H9 (cell line): ENCODE data around the gene POLQ. TPM values are rescaled to one million over a fixed set of nuclear protein-coding genes. Genes with fewer than 3 reads are reported as not detected.

Experiments
- DNase-seq: peaks from one replicate; pipeline ENCODE4 v3.0.0-alpha.2; 2017
- H2AFZ ChIP-seq: one replicate; pipeline ENCODE4 v1.6.1; 2013; ENCODE audit warnings: mild to moderate bottlenecking, low read length, control low read depth, moderate library complexity
- H2AK5ac ChIP-seq: 2 replicates; pipeline ENCODE4 v1.6.1; 2013; ENCODE audit warnings: low read length, control low read depth, mixed read lengths; ENCODE audit not compliant: insufficient read length
- H2BK120ac ChIP-seq: one replicate; pipeline ENCODE4 v1.6.1; 2013; ENCODE audit warnings: low read depth, mild to moderate bottlenecking, low read length, control low read depth, inconsistent platforms; ENCODE audit not compliant: poor library complexity, severe bottlenecking
- H2BK12ac ChIP-seq: 2 replicates; pipeline ENCODE4 v1.6.1; 2013; ENCODE audit warnings: low read length, control low read depth, mixed read lengths, low read depth; ENCODE audit not compliant: insufficient read length
- H2BK15ac ChIP-seq: 2 replicates; pipeline ENCODE4 v1.6.1; 2013; ENCODE audit warnings: low read depth, low read length, control low read depth
- H2BK20ac ChIP-seq: one replicate; pipeline ENCODE4 v1.6.1; 2013; ENCODE audit warnings: low read depth, mild to moderate bottlenecking, low read length, control low read depth, inconsistent platforms; ENCODE audit not compliant: poor library complexity, severe bottlenecking
- H2BK5ac ChIP-seq: 2 replicates; pipeline ENCODE4 v1.6.1; 2013; ENCODE audit warnings: low read length, control low read depth, mixed read lengths; ENCODE audit not compliant: insufficient read length
- H3K14ac ChIP-seq: 2 replicates; pipeline ENCODE4 v1.6.1; 2013; ENCODE audit warnings: low read length, control low read depth; ENCODE audit not compliant: insufficient read depth
- H3K18ac ChIP-seq: 2 replicates; pipeline ENCODE4 v1.6.1; 2013; ENCODE audit warnings: low read depth, mild to moderate bottlenecking, mixed read lengths, low read length, control low read depth; ENCODE audit not compliant: insufficient read length
- H3K23ac ChIP-seq: 2 replicates; pipeline ENCODE4 v1.6.1; 2013; ENCODE audit warnings: low read length, control low read depth, mixed read lengths, low read depth; ENCODE audit not compliant: insufficient read length
- H3K23me2 ChIP-seq: 2 replicates; pipeline ENCODE4 v1.6.1; 2013; ENCODE audit warnings: low read depth, mild to moderate bottlenecking, mixed read lengths, low read length, control low read depth; ENCODE audit not compliant: insufficient read length, poor library complexity, severe bottlenecking
- H3K27ac ChIP-seq: 2 replicates; pipeline ENCODE4 v1.5.1; 2013; ENCODE audit warnings: low read length, control low read depth, mixed read lengths, low read depth; ENCODE audit not compliant: insufficient read length
- H3K27me3 ChIP-seq: 2 replicates; pipeline ENCODE4 v1.6.1; 2013; ENCODE audit warnings: low read length, control low read depth, inconsistent platforms; ENCODE audit not compliant: insufficient read depth
- H3K4ac ChIP-seq: 2 replicates; pipeline ENCODE4 v1.6.1; 2013; ENCODE audit warnings: low read depth, mild to moderate bottlenecking, control low read depth, inconsistent platforms, low read length, moderate library complexity
- H3K4me1 ChIP-seq: 2 replicates; pipeline ENCODE4 v1.6.1; 2013; ENCODE audit warnings: low read length, control low read depth, inconsistent platforms; ENCODE audit not compliant: insufficient read depth
- H3K4me2 ChIP-seq: 2 replicates; pipeline ENCODE4 v1.6.1; 2013; ENCODE audit warnings: low read length, control low read depth, mixed read lengths; ENCODE audit not compliant: insufficient read length, insufficient read depth
- H3K56ac ChIP-seq: 2 replicates; pipeline ENCODE4 v1.6.1; 2013; ENCODE audit warnings: low read depth, mild to moderate bottlenecking, mixed read lengths, low read length, control low read depth; ENCODE audit not compliant: insufficient read length
- H3K79me1 ChIP-seq: 2 replicates; pipeline ENCODE4 v1.6.1; 2013; ENCODE audit warnings: low read depth, mild to moderate bottlenecking, moderate library complexity, low read length, control low read depth, inconsistent platforms; ENCODE audit not compliant: insufficient read depth, poor library complexity, severe bottlenecking
- H3K79me2 ChIP-seq: 2 replicates; pipeline ENCODE4 v1.6.1; 2013; ENCODE audit warnings: low read length, control low read depth, inconsistent platforms; ENCODE audit not compliant: insufficient read depth
- H3K9ac ChIP-seq: 2 replicates; pipeline ENCODE4 v1.6.1; 2013; ENCODE audit warnings: low read length, control low read depth, mixed read lengths; ENCODE audit not compliant: insufficient read length; ENCODE audit errors: extremely low read depth
- H3K9me3 ChIP-seq: one replicate; pipeline ENCODE4 v1.6.1; 2013; ENCODE audit warnings: low read depth, low read length, inconsistent platforms; ENCODE audit not compliant: control insufficient read depth
- H3T11ph ChIP-seq: one replicate; pipeline ENCODE4 v1.6.1; 2013; ENCODE audit warnings: mild to moderate bottlenecking, low read length, control low read depth, inconsistent platforms
- H4K20me1 ChIP-seq: one replicate; pipeline ENCODE4 v1.6.1; 2013; ENCODE audit not compliant: control insufficient read depth, insufficient read length, insufficient read depth
- H4K5ac ChIP-seq: 2 replicates; pipeline ENCODE4 v1.6.1; 2013; ENCODE audit warnings: low read depth, mild to moderate bottlenecking, mixed read lengths, low read length, control low read depth; ENCODE audit not compliant: insufficient read length
- H4K8ac ChIP-seq: replicated peaks from 2 replicates; pipeline ENCODE4 v1.6.1; 2013; ENCODE audit warnings: low read length, control low read depth, mixed read lengths, low read depth; ENCODE audit not compliant: insufficient read length
- H4K91ac ChIP-seq: 2 replicates; pipeline ENCODE4 v1.6.1; 2013; ENCODE audit warnings: low read depth, mild to moderate bottlenecking, moderate library complexity, mixed read lengths, low read length, control low read depth; ENCODE audit not compliant: insufficient read length
- H3K27ac Mint-ChIP-seq, 3 experiments: 2 replicates in 2 of 3; 3 replicates in 1 of 3; pipeline ENCODE4 v1.8.0; 2020 to 2021; ENCODE audit warnings: mixed read lengths in 3 of 3, mild to moderate bottlenecking in 1 of 3, moderate library complexity in 1 of 3
- H3K27me3 Mint-ChIP-seq: 2 replicates; pipeline ENCODE4 v1.8.0; 2021; ENCODE audit warnings: low read depth, mild to moderate bottlenecking, moderate library complexity, mixed read lengths
- H3K36me3 Mint-ChIP-seq, 3 experiments: 2 replicates in 2 of 3; 3 replicates in 1 of 3; pipeline ENCODE4 v1.8.0; 2020 to 2021; ENCODE audit warnings: low read depth in 3 of 3, mixed read lengths in 3 of 3; ENCODE audit not compliant: insufficient read depth in 1 of 3
- H3K4me1 Mint-ChIP-seq, 2 experiments: 2 replicates each; pipeline ENCODE4 v1.8.0; 2020; ENCODE audit warnings: mixed read lengths in 2 of 2
- H3K4me3 Mint-ChIP-seq, 2 experiments: 2 replicates in 1 of 2; 3 replicates in 1 of 2; pipeline ENCODE4 v1.8.0; 2020 to 2021; ENCODE audit warnings: mild to moderate bottlenecking in 2 of 2, mixed read lengths in 2 of 2, moderate library complexity in 1 of 2
- H3K9me3 Mint-ChIP-seq, 2 experiments: 2 replicates in 1 of 2; 3 replicates in 1 of 2; pipeline ENCODE4 v1.8.0; 2020; ENCODE audit warnings: mild to moderate bottlenecking in 2 of 2, mixed read lengths in 2 of 2, moderate library complexity in 1 of 2
- CTCF ChIP-seq: fragments of 200-600 bp; sonication (generic); conservative IDR thresholded peaks from 3 replicates; pipeline ENCODE4 v1.8.0; 2021; ENCODE audit warnings: antibody characterized with exemption, mild to moderate bottlenecking
- total RNA-seq: library from RNA; stranded (reverse); gene quantifications from 2 replicates; pipeline ENCODE4 v1.2.1, GENCODE V29; 2021

POLQ gene
- total RNA-seq, 1 experiment from 2014 or later = 15.4 TPM

DNA sequence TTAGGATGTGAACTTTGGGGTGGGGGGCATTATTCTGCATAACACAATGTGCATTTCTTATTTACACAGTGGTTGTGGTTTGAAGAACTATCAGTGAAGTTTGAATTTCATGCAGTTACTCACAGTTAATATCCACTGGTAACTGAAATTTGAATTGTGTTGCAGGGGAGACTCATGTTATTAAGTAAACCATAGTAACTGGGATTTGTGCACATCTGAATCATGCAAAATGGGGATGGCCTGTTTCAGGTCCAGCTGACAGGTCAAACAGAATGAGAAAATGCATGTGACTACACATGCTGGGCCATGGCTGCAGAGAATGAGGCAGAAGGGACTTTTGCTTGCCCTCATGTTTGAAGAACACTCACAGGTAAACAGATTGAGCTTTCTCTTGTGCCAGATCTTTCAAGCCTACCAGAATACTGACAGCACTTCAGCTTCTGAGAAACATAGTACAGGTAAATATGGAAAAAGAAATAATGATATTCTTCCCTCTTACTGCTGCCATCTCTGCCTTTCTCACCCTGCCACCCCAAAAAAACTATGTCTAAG, 115.0 kb downstream of the POLQ start:
- Mint-ChIP-seq H3K9me3 (no peaks in the 10 kb centered on the region), H3K4me3 (no peak overlapping the region), H3K27me3 (no peaks in the 10 kb centered on the region), H3K27ac (no peak overlapping the region), H3K4me1 (no peaks in the 10 kb centered on the region), H3K36me3 (peaks cover 18 to 46% (median 41%) of the 10 kb centered on the region in 3 experiments; a peak in 6 of 7 replicates)
- no peak overlapping the region for H2BK20ac ChIP-seq
- no peak overlapping the region for H2BK15ac ChIP-seq
- H3K56ac ChIP-seq = no peak overlapping the region
- no peaks in the 10 kb centered on the region for H3K27me3 ChIP-seq
- H4K20me1 ChIP-seq = no peaks in the 10 kb centered on the region
- H3T11ph ChIP-seq = no peak overlapping the region
- H3K9me3 ChIP-seq = no peaks in the 10 kb centered on the region
- H3K27ac ChIP-seq = no peak overlapping the region
- no peak overlapping the region for H2AK5ac ChIP-seq
- H3K79me2 ChIP-seq = no peaks in the 10 kb centered on the region
- H3K14ac ChIP-seq = no peak overlapping the region
- no peak for TF ChIP-seq CTCF
- H3K4ac ChIP-seq = no peak overlapping the region
- H3K79me1 ChIP-seq = no peaks in the 10 kb centered on the region
- H3K18ac ChIP-seq = no peak overlapping the region
- H3K4me2 ChIP-seq = no peak overlapping the region
- no peak overlapping the region for H3K9ac ChIP-seq
- H4K8ac ChIP-seq = no peak overlapping the region
- no peak overlapping the region for H2BK12ac ChIP-seq
- H2BK120ac ChIP-seq = no peak overlapping the region
- H2BK5ac ChIP-seq = no peak overlapping the region
- no peak overlapping the region for H4K91ac ChIP-seq
- no peaks in the 10 kb centered on the region for H3K23me2 ChIP-seq
- no peaks in the 10 kb centered on the region for H3K4me1 ChIP-seq
- H3K23ac ChIP-seq = no peak overlapping the region
- H2AFZ ChIP-seq = no peak overlapping the region
- no peak overlapping the region for H4K5ac ChIP-seq
- no peak for DNase-seq
